ENCODE data around the gene COL4A3.

The COL4A3 gene

DNA sequence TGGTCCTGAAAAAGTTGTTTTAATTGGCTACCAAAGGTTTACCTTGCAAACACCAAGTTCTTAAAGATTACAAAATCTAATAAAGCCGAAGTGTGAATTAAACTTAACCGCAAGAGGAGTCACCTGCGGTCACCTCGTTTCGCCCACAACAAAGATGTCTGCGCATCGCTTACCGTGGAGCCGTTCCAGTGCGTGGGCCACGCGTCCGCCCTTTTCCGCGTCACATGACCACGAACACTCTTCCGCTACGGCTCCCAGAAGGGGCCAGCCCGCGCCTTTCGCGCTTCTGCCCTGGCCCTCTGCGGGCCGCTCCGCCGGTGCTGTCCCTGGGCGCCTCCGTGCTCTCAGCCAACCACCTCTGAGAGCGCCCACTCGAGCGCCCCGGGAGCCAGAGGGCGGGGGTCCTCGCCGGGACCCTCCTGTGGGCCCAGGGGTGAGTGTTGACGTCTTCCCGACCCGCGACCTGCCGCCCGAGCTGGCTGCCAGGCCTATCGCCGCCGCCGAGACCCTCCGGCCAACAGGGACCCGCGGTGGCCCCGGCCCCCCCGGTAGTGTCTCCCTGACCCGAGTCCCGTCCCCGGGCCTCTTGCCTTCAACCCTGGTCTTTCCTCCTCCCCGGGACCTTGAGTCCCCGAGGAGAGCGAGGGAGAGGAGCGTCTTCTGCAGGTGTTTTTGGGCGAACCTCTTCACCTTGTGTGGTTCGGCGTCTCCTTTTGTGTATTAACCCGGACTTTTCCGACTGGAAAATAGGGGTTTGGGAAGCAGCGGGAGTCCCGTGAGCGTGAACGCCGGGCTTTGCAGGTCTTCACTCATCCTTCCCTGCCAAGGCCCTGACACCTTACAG is 160.8 kb downstream of the COL4A3 start, which contains the start of gene MFF:
Gene MFF, plus strand, starts transcription at position 257 of the 844 bp plus-strand sequence. CDS start 5,415 bp downstream, outside the sequence.
- Histone ChIP-seq H3K9me3 (ENCODE audit: control insufficient read depth in 1 of 2, low read length in 2 of 2) (no peaks in the 10 kb centered on the region), H3K27me3 (ENCODE audit: low read depth, low read length) (no peaks in the 10 kb centered on the region), H3K27ac (ENCODE audit: low read length) (peak within 1 kb of the TSS; percentile 86)

GRCh38 chr2:227325839-227326195 is 161.4 kb downstream of the COL4A3 start:
- Histone ChIP-seq H3K36me3 (ENCODE audit: control insufficient read depth in 1 of 2, insufficient read depth in 2 of 2, low read length in 2 of 2) (peaks cover under 1 to 5% of the 10 kb centered on the region in 2 donors), H3K27ac (ENCODE audit: low read length) (peak overlapping the region; percentile 86), H3K4me1 (ENCODE audit: control insufficient read depth in 1 of 2, insufficient read depth in 2 of 2, low read length in 2 of 2) (peaks cover 3 to 18% of the 10 kb centered on the region in 2 donors), H3K9me3 (ENCODE audit: control insufficient read depth in 1 of 2, low read length in 2 of 2) (no peaks in the 10 kb centered on the region), H3K4me3 (ENCODE audit: low read depth in 1 of 2, low read length in 2 of 2) (peak overlapping the region; percentile 91 to 95), H3K27me3 (ENCODE audit: low read depth, low read length) (no peaks in the 10 kb centered on the region)

More for the DNA sequence above, 160.8 kb downstream of the COL4A3 start, which contains the start of gene MFF:
- Histone ChIP-seq H3K36me3 (ENCODE audit: control insufficient read depth in 1 of 2, insufficient read depth in 2 of 2, low read length in 2 of 2) (no peaks in the 10 kb centered on the region), H3K4me3 (ENCODE audit: low read depth in 1 of 2, low read length in 2 of 2) (peak within 1 kb of the TSS; percentile 91 to 95), H3K4me1 (ENCODE audit: control insufficient read depth in 1 of 2, insufficient read depth in 2 of 2, low read length in 2 of 2) (peaks cover 3 to 18% of the 10 kb centered on the region in 2 donors)

- Histone ChIP-seq H3K27me3 (ENCODE audit: low read depth, low read length) (no peaks in the 10 kb centered on the region), H3K4me3 (ENCODE audit: low read depth in 1 of 2, low read length in 2 of 2) (peak overlapping the region in 1 of 2 donors; percentile 91), H3K27ac (ENCODE audit: low read length) (no peak overlapping the region), H3K9me3 (ENCODE audit: control insufficient read depth in 1 of 2, low read length in 2 of 2) (no peaks in the 10 kb centered on the region), H3K4me1 (ENCODE audit: control insufficient read depth in 1 of 2, insufficient read depth in 2 of 2, low read length in 2 of 2) (peaks cover 3 to 18% of the 10 kb centered on the region in 2 donors), H3K36me3 (ENCODE audit: control insufficient read depth in 1 of 2, insufficient read depth in 2 of 2, low read length in 2 of 2) (peaks cover 5 to 8% of the 10 kb centered on the region in 2 donors)
Measured at GRCh38 chr2:227326783-227327182, 162.4 kb downstream of the COL4A3 start.

GRCh38 chr2:227335713-227336112 is 171.3 kb downstream of the COL4A3 start:
- Histone ChIP-seq H3K27ac (ENCODE audit: low read length) (no peak overlapping the region), H3K4me1 (ENCODE audit: control insufficient read depth in 1 of 2, insufficient read depth in 2 of 2, low read length in 2 of 2) (no peaks in the 10 kb centered on the region), H3K9me3 (ENCODE audit: control insufficient read depth in 1 of 2, low read length in 2 of 2) (no peaks in the 10 kb centered on the region), H3K4me3 (ENCODE audit: low read depth in 1 of 2, low read length in 2 of 2) (no peak overlapping the region), H3K36me3 (ENCODE audit: control insufficient read depth in 1 of 2, insufficient read depth in 2 of 2, low read length in 2 of 2) (peaks cover 28 to 37% of the 10 kb centered on the region in 2 donors), H3K27me3 (ENCODE audit: low read depth, low read length) (no peaks in the 10 kb centered on the region)

- Histone ChIP-seq H3K27me3 (ENCODE audit: low read depth, low read length) (no peaks in the 10 kb centered on the region), H3K27ac (ENCODE audit: low read length) (no peak overlapping the region), H3K4me1 (ENCODE audit: control insufficient read depth in 1 of 2, insufficient read depth in 2 of 2, low read length in 2 of 2) (no peaks in the 10 kb centered on the region), H3K9me3 (ENCODE audit: control insufficient read depth in 1 of 2, low read length in 2 of 2) (no peaks in the 10 kb centered on the region), H3K36me3 (ENCODE audit: control insufficient read depth in 1 of 2, insufficient read depth in 2 of 2, low read length in 2 of 2) (peaks cover 24 to 34% of the 10 kb centered on the region in 2 donors), H3K4me3 (ENCODE audit: low read depth in 1 of 2, low read length in 2 of 2) (no peak overlapping the region)
Measured at GRCh38 chr2:227337442-227337841, 173.0 kb downstream of the COL4A3 start.

DNA sequence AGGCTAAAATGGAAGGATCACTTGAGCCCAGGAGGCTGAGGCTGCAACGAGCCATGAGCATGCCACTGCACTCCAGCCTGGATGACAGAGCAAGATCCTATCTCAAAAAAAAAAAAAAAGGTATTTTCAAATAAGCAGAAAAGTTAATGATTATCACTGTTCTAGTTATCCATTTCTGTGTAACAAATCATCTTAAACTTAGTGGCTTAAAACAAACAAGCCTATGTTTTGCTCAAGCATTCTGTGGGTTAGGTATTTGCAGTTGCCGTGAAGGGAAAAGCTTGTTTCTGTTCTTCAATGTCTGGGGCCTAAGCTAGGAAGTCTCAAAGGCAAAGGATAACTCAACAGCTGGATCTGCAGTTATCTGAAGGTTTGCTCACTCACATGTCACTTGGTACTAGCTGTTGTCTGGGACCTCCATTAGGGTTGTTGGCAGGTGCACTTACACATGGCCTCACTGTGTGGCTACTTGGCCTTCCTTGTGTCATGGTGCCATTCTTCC is 174.7 kb downstream of the COL4A3 start:
- no peak overlapping the region for H3K4me3 ChIP-seq (ENCODE audit: low read depth in 1 of 2, low read length in 2 of 2)
- no peaks in the 10 kb centered on the region for H3K9me3 ChIP-seq (ENCODE audit: control insufficient read depth in 1 of 2, low read length in 2 of 2)
- H3K27ac ChIP-seq (ENCODE audit: low read length), result no peak overlapping the region
- H3K36me3 ChIP-seq (ENCODE audit: control insufficient read depth in 1 of 2, insufficient read depth in 2 of 2, low read length in 2 of 2), result peaks cover 17 to 21% of the 10 kb centered on the region in 2 donors
- no peaks in the 10 kb centered on the region for H3K27me3 ChIP-seq (ENCODE audit: low read depth, low read length)
- H3K4me1 ChIP-seq (ENCODE audit: control insufficient read depth in 1 of 2, insufficient read depth in 2 of 2, low read length in 2 of 2), result no peaks in the 10 kb centered on the region

- no peak overlapping the region for H3K4me3 ChIP-seq (ENCODE audit: low read depth in 1 of 2, low read length in 2 of 2)
- peaks cover 10 to 18% of the 10 kb centered on the region in 2 donors for H3K36me3 ChIP-seq (ENCODE audit: control insufficient read depth in 1 of 2, insufficient read depth in 2 of 2, low read length in 2 of 2)
- H3K27me3 ChIP-seq (ENCODE audit: low read depth, low read length), result no peaks in the 10 kb centered on the region
- H3K27ac ChIP-seq (ENCODE audit: low read length), result no peak overlapping the region
- H3K9me3 ChIP-seq (ENCODE audit: control insufficient read depth in 1 of 2, low read length in 2 of 2), result no peaks in the 10 kb centered on the region
- H3K4me1 ChIP-seq (ENCODE audit: control insufficient read depth in 1 of 2, insufficient read depth in 2 of 2, low read length in 2 of 2), result peaks cover 0 to 1% of the 10 kb centered on the region in 2 donors
Measured at GRCh38 chr2:227340106-227340505, 175.7 kb downstream of the COL4A3 start.

DNA sequence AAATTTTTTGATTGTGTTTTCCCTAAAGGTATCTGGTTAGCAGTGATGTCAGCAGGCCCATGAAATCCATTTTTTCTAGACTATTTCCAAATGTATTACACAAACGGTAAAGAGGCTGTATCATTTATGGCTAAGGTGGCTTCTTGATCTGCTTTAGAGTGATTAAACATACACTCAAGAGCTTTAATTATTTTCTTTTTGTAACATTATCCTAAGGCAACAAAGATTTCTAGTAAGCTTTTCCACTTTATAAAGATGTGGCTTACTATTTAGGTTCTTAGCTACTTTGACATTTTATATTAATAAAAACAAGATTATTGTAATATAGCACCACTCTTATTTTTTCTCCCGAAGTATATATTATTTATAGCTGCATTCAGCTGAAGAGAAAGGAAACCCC is 177.1 kb downstream of the COL4A3 start:
- no peak overlapping the region for H3K27ac ChIP-seq (ENCODE audit: low read length)
- H3K4me3 ChIP-seq (ENCODE audit: low read depth in 1 of 2, low read length in 2 of 2), result no peak overlapping the region
- H3K36me3 ChIP-seq (ENCODE audit: control insufficient read depth in 1 of 2, insufficient read depth in 2 of 2, low read length in 2 of 2), result peaks cover 0 to 18% of the 10 kb centered on the region in 2 donors
- H3K4me1 ChIP-seq (ENCODE audit: control insufficient read depth in 1 of 2, insufficient read depth in 2 of 2, low read length in 2 of 2), result peaks cover 0 to 5% of the 10 kb centered on the region in 2 donors
- H3K9me3 ChIP-seq (ENCODE audit: control insufficient read depth in 1 of 2, low read length in 2 of 2), result no peaks in the 10 kb centered on the region
- H3K27me3 ChIP-seq (ENCODE audit: low read depth, low read length), result no peaks in the 10 kb centered on the region

GRCh38 chr2:227344231-227344630 is 179.8 kb downstream of the COL4A3 start:
- no peaks in the 10 kb centered on the region for H3K9me3 ChIP-seq (ENCODE audit: control insufficient read depth in 1 of 2, low read length in 2 of 2)
- no peak overlapping the region for H3K27ac ChIP-seq (ENCODE audit: low read length)
- H3K4me3 ChIP-seq (ENCODE audit: low read depth in 1 of 2, low read length in 2 of 2), result no peak overlapping the region
- no peaks in the 10 kb centered on the region for H3K27me3 ChIP-seq (ENCODE audit: low read depth, low read length)
- peaks cover 0 to 20% of the 10 kb centered on the region in 2 donors for H3K36me3 ChIP-seq (ENCODE audit: control insufficient read depth in 1 of 2, insufficient read depth in 2 of 2, low read length in 2 of 2)
- peaks cover 0 to 5% of the 10 kb centered on the region in 2 donors for H3K4me1 ChIP-seq (ENCODE audit: control insufficient read depth in 1 of 2, insufficient read depth in 2 of 2, low read length in 2 of 2)

GRCh38 chr2:227347117-227347516 is 182.7 kb downstream of the COL4A3 start:
- Histone ChIP-seq H3K4me3 (ENCODE audit: low read depth in 1 of 2, low read length in 2 of 2) (no peak overlapping the region), H3K36me3 (ENCODE audit: control insufficient read depth in 1 of 2, insufficient read depth in 2 of 2, low read length in 2 of 2) (peaks cover 3 to 22% of the 10 kb centered on the region in 2 donors), H3K4me1 (ENCODE audit: control insufficient read depth in 1 of 2, insufficient read depth in 2 of 2, low read length in 2 of 2) (peaks cover 0 to 5% of the 10 kb centered on the region in 2 donors), H3K9me3 (ENCODE audit: control insufficient read depth in 1 of 2, low read length in 2 of 2) (no peaks in the 10 kb centered on the region), H3K27me3 (ENCODE audit: low read depth, low read length) (no peaks in the 10 kb centered on the region), H3K27ac (ENCODE audit: low read length) (no peak overlapping the region)

GRCh38 chr2:227348324-227348723 is 183.9 kb downstream of the COL4A3 start:
- peaks cover 13 to 19% of the 10 kb centered on the region in 2 donors for H3K36me3 ChIP-seq (ENCODE audit: control insufficient read depth in 1 of 2, insufficient read depth in 2 of 2, low read length in 2 of 2)
- H3K27ac ChIP-seq (ENCODE audit: low read length), result no peak overlapping the region
- H3K4me1 ChIP-seq (ENCODE audit: control insufficient read depth in 1 of 2, insufficient read depth in 2 of 2, low read length in 2 of 2), result peaks cover 0 to 5% of the 10 kb centered on the region in 2 donors
- no peaks in the 10 kb centered on the region for H3K9me3 ChIP-seq (ENCODE audit: control insufficient read depth in 1 of 2, low read length in 2 of 2)
- H3K27me3 ChIP-seq (ENCODE audit: low read depth, low read length), result no peaks in the 10 kb centered on the region
- H3K4me3 ChIP-seq (ENCODE audit: low read depth in 1 of 2, low read length in 2 of 2), result no peak overlapping the region
